ENCODE measurements around the gene TAS2R5. TPM values are rescaled to one million over a fixed set of nuclear protein-coding genes. Genes with fewer than 3 reads are reported as not detected.
A peak's percentile ranks its signal among the peaks of the same experiment; 100 is the strongest.
"Not testable (repeated sequence)": the region's sequence is repeated elsewhere in the genome, so short reads cannot be mapped to it uniquely, and the experiment has no call there.

The TAS2R5 gene, protein sequence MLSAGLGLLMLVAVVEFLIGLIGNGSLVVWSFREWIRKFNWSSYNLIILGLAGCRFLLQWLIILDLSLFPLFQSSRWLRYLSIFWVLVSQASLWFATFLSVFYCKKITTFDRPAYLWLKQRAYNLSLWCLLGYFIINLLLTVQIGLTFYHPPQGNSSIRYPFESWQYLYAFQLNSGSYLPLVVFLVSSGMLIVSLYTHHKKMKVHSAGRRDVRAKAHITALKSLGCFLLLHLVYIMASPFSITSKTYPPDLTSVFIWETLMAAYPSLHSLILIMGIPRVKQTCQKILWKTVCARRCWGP
- total RNA-seq (2014; rRNA removed; shearing (Covaris generic); ENCODE audit: low replicate concordance), result not detected in 2 replicates

- no peaks in the 10 kb centered on the region for H3K9me3 ChIP-seq
- no peak for DNase-seq
- no peak within 1 kb of the TSS for H3K4me3 ChIP-seq
- H3K27me3 ChIP-seq, result no peaks in the 10 kb centered on the region
- H3K36me3 ChIP-seq, result no peaks in the 10 kb centered on the region
Observed at GRCh38 chr7:141789917-141790316, at the start of gene TAS2R5. Gene TAS2R5, plus strand, starts transcription at chr7:141790217. Its CDS starts 145 bp downstream, at chr7:141790362.

- Histone ChIP-seq H3K9me3 (no peaks in the 10 kb centered on the region), H3K27me3 (no peaks in the 10 kb centered on the region), H3K4me3 (no peak overlapping the region), H3K36me3 (peaks cover 67% of the 10 kb centered on the region)
- DNase-seq, result no peak
Observed at GRCh38 chr7:141742229-141742628, 47.8 kb upstream of the TAS2R5 start.

DNA sequence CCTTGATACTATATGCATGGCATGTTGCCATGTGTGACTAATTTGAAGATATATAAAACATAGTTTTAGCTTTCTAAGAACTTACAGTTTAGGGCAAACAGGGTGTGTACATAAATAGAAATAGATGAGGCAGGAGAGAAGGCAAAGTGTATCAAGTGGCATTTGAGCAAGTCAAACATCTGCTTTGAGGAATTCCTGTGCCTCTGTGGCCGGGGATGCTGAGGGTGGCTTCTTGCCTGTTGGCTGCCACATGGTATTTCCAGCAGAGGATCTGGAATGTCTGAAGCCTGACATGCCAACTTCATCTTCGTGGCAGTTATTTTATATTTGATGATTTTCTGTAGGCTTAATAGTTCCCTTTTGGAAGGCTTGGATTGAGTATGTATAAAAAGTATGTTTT, 45.9 kb upstream of the TAS2R5 start:
- no peak for DNase-seq
- no peaks in the 10 kb centered on the region for H3K9me3 ChIP-seq
- no peaks in the 10 kb centered on the region for H3K27me3 ChIP-seq
- no peak overlapping the region for H3K4me3 ChIP-seq
- H3K36me3 ChIP-seq, result peaks cover 79% of the 10 kb centered on the region

DNA sequence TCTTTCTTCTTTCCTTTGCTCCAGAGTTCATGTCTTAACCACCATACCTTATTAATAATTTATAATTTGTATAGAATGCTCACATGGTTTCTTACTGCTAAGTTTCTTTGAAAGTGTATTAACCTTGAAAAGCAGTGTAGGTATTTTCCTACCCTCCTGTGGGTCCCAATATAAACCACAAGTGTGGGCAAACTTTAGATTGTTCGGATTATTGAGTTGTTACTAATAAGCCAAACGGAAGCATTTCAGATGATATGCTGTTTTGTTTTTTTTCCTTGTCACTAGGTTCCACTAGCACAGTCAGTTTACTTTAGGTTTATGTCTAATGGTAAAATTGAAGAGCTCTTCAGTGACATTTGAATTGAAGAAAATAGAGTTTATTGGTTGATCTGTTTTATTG, 41.6 kb upstream of the TAS2R5 start:
- Histone ChIP-seq H3K9me3 (peaks cover 3% of the 10 kb centered on the region; the same call in 1 of the 2 replicates), H3K4me3 (no peak overlapping the region), H3K27me3 (no peaks in the 10 kb centered on the region), H3K36me3 (peaks cover 85% of the 10 kb centered on the region)
- DNase-seq, result no peak

GRCh38 chr7:141751904-141752303, 38.1 kb upstream of the TAS2R5 start:
- peak; percentile 17 for DNase-seq
- peaks cover 55% of the 10 kb centered on the region for H3K36me3 ChIP-seq
- not testable (repeated sequence) for H3K9me3 ChIP-seq, H3K27me3 ChIP-seq, H3K4me3 ChIP-seq

- no peak for DNase-seq
- no peak overlapping the region for H3K4me3 ChIP-seq
- no peaks in the 10 kb centered on the region for H3K27me3 ChIP-seq
- H3K9me3 ChIP-seq, result peaks cover 3% of the 10 kb centered on the region; the same call in 1 of the 2 replicates
- H3K36me3 ChIP-seq, result peaks cover 53% of the 10 kb centered on the region
Observed at GRCh38 chr7:141752634-141753033, 37.4 kb upstream of the TAS2R5 start.

DNA sequence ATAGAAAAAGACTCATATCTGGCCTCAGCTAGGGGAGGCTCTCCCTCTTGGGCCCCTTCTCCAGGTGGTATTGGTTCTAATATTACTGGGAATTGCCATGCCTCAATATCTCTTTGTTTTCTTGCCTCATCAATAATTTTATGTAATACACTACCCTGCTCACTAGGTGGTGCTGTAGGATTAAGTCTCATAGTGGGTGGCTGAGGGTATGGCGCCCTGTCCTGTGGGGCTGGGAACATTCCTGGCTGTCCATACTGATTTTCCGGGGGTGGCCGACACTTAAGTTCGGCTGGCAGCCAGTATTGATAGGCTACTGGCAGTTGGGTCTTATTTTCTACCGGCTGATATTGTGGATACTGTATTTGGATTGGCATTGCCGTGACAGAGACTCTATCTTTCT, 35.1 kb upstream of the TAS2R5 start:
- peaks cover 3% of the 10 kb centered on the region; the same call in 1 of the 2 replicates for H3K9me3 ChIP-seq
- H3K27me3 ChIP-seq, result no peaks in the 10 kb centered on the region
- DNase-seq, result no peak
- no peak overlapping the region for H3K4me3 ChIP-seq
- peaks cover 33% of the 10 kb centered on the region for H3K36me3 ChIP-seq

GRCh38 chr7:141763797-141764196, 26.2 kb upstream of the TAS2R5 start, which contains the start of gene TAS2R3:
Gene TAS2R3, plus strand, starts transcription at chr7:141764097. Its CDS starts 62 bp downstream, at chr7:141764159.
- Histone ChIP-seq H3K27me3 (no peaks in the 10 kb centered on the region), H3K4me3 (no peak within 1 kb of the TSS), H3K36me3 (no peaks in the 10 kb centered on the region; the same call in 1 of the 2 replicates), H3K9me3 (no peaks in the 10 kb centered on the region)
- no peak for DNase-seq

DNA sequence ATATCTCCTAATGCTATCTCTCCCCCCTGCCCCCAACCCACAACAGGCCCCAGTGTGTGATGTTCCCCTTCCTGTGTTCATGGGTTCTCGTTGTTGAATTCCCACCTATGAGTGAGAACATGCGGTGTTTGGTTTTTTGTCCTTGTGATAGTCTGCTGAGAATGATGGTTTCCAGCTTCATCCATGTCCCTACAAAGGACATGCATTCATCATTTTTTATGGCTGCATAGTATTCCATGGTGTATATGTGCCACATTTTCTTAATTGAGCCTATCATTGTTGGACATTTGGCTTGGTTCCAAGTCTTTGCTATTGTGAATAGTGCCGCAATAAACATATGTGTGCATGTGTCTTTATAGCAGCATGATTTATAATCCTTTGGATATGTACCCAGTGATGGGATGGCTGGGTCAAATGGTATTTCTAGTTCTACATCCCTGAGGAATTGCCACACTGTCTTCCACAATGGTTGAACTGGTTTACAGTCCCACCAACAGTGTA, 19.9 kb upstream of the TAS2R5 start:
- H3K27me3 ChIP-seq, H3K36me3 ChIP-seq, H3K4me3 ChIP-seq, H3K9me3 ChIP-seq, DNase-seq: not testable (repeated sequence)

DNA sequence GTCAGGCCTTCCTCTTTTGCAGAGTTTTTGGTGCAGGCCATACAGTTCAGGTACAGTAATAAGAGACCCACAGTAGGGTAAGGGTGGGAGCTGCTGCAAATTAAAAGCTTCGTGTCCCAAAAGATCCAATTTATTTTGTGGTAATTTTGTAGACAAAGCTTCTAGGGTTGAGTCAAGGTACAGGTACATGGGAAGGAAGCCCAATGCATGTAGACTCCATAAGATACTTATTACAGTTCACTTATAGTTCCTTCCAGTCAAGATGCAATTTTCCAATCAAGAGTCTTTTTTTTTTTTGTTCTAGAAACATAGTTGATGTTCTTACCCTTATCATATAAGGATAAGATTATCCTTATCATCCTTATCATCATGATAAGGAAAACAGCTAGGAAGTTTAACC, 13.6 kb upstream of the TAS2R5 start, which contains the start of gene TAS2R4:
TAS2R4 (plus strand) TSS at position 301 of the 400 bp plus-strand sequence. CDS start 1,815 bp downstream, outside the sequence.
- Histone ChIP-seq H3K9me3 (no peaks in the 10 kb centered on the region), H3K4me3 (no peak within 1 kb of the TSS)
- no peak for DNase-seq

DNA sequence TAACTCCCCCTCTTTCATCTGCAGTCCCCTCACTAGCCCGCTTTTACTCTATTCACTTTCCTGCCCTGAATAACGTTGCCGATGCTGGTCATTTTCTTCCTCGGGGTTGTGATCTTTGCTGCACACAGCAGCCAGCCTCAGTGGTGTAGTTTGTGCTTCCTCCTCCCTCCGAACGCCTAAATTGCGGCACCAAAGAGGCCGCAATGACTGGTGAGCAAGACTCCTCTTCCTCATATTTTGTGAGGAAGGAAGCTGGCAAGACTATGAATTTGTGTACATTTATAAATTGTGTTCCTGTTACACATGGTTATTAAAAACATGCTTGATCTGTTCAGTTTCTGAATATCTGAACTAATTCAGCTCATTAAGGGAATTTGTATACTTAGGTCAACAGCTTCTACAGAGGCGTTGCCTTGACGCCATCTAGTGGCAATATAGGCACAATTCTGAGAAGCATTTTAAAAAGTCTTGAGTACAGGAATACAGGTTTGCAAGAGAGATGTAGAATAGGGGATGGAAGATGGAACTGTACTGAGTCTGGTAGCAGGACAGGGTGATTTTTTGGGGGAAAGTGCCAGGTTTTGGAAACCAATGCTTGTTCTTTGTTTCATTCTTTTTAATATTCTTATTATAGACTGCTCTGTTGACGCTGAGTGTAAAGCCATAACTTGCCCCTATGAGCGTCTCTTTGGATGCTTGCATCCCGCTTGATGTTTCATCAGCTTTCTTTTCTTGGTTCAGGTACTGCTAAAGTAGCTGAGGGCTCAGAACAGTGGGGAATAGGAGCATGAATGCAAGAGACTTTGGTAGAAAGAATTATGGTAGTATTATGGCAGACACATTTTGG, 4.1 kb upstream of the TAS2R5 start:
- Histone ChIP-seq H3K36me3 (no peaks in the 10 kb centered on the region), H3K27me3 (no peaks in the 10 kb centered on the region), H3K4me3 (no peak overlapping the region), H3K9me3 (no peaks in the 10 kb centered on the region)
- peak; percentile 1 for DNase-seq

More for the DNA sequence above, 13.6 kb upstream of the TAS2R5 start, which contains the start of gene TAS2R4:
- H3K36me3 ChIP-seq, result no peaks in the 10 kb centered on the region
- H3K27me3 ChIP-seq, result no peaks in the 10 kb centered on the region

DNA sequence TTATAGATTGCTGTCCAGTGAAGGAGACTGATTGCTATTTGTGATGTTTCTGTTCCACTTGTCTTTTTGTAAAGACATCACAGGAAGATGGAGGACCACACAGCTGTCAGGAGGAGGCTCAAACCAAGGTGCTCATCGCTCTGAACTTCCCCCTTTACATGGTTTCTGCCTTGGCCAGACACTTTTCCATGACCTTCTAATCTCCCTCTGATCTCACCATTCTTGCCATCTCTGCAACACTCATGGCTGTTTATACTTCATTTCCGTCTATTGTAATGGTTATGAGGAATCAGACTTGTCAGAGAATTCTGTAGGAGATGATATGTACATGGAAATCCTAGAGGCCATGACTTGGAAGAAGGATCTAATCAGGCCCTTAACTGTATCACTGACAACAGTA, 1.7 kb upstream of the TAS2R5 start:
- no peak for DNase-seq
- Histone ChIP-seq H3K4me3 (no peak overlapping the region), H3K9me3 (no peaks in the 10 kb centered on the region), H3K36me3 (no peaks in the 10 kb centered on the region), H3K27me3 (no peaks in the 10 kb centered on the region)

DNA sequence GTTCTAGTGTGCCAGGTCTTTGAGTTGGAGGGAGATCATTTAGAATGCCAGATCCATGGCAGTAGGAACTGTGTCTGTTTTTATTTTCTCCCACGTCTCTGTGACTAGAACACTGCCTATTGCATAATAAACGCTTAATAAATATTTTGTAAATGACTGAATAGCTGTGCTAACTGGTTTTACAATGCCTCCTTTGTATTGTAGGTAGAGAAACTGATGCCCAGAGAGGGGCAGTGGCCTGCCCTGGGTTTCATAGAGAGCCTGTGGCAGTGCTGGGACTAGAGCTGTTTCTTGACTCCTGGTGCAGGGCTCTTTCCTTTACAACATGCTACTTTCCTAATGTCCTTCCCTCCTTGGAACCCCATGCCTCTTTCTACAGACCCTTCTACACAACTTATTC, 2.5 kb downstream of the TAS2R5 start:
- no peaks in the 10 kb centered on the region for H3K36me3 ChIP-seq
- H3K9me3 ChIP-seq, result no peaks in the 10 kb centered on the region
- DNase-seq, result no peak
- no peak overlapping the region for H3K4me3 ChIP-seq
- H3K27me3 ChIP-seq, result no peaks in the 10 kb centered on the region

DNA sequence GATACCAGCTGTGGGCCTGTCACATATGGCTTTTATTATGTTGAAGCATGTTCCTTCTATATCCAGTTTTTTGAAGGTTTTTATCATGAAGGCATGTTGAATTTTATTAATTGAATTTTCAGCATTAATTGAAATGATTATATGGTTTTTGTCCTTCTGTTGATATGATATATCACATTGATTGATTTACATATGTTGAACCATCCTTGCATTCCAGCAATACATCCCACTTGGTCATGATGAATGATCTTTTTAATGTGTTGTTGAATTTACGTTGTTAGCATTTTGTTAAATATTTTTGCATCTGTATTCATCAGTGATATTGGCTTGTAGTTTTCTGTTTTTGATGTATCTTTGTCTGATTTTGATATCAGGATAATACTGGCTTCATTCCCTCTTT, 30.1 kb downstream of the TAS2R5 start:
- no peak for DNase-seq
- no peaks in the 10 kb centered on the region for H3K27me3 ChIP-seq
- H3K4me3 ChIP-seq, result no peak overlapping the region
- no peaks in the 10 kb centered on the region for H3K36me3 ChIP-seq
- H3K9me3 ChIP-seq, result peaks cover 3% of the 10 kb centered on the region; the same call in 1 of the 2 replicates

- not testable (repeated sequence) for H3K4me3 ChIP-seq, H3K9me3 ChIP-seq, H3K27me3 ChIP-seq, H3K36me3 ChIP-seq, DNase-seq
Observed at GRCh38 chr7:141822432-141822831, 32.4 kb downstream of the TAS2R5 start.

DNA sequence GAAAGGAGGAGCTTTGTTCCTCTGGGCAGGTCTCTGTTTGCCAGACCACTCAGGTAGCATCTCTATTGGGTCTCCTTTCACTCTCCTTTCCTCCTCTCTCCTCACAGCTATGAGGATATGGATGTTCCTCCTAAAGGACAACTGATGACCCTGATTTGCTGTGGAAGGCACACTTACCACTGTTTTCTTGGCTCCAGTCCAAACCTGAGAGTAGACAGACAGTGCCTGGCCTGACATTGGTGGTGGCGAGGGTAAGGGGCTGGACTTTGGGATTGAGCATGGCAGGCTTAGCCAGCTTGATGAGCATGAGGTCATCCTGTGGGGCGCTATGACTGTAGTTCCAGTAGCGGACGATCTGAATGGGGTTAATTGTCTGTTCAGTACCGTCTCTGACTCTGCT, 47.7 kb downstream of the TAS2R5 start:
- no peaks in the 10 kb centered on the region for H3K36me3 ChIP-seq
- H3K4me3 ChIP-seq, result no peak overlapping the region
- DNase-seq, result no peak
- no peaks in the 10 kb centered on the region for H3K9me3 ChIP-seq
- no peaks in the 10 kb centered on the region for H3K27me3 ChIP-seq

- Histone ChIP-seq H3K36me3 (no peaks in the 10 kb centered on the region), H3K4me3 (no peak overlapping the region), H3K27me3 (no peaks in the 10 kb centered on the region), H3K9me3 (no peaks in the 10 kb centered on the region)
- no peak for DNase-seq
Observed at GRCh38 chr7:141838581-141838980, 48.6 kb downstream of the TAS2R5 start.

Data from MG63 (cell line).